Suprapubic skin (tissue), 4 donors: ENCODE measurements around the gene LYST.

Experiments
- CTCF ChIP-seq, 2 donors: fragments of 200-600 bp in 1 of 2; fragments of 450-650 bp in 1 of 2; sonication (generic) in 1 of 2; IDR thresholded peaks; one replicate each; pipeline ENCODE4 v1.5.1; 2016 to 2019; ENCODE audit warnings: antibody characterized with exemption in 2 of 2, mild to moderate bottlenecking in 1 of 2, moderate library complexity in 1 of 2
- EP300 ChIP-seq: sonication (generic); formaldehyde crosslinking; IDR thresholded peaks from one replicate; pipeline ENCODE4 v1.6.1; 2017; ENCODE audit warnings: antibody characterized with exemption
- POLR2A ChIP-seq, 2 donors: fragments of 450-650 bp; IDR thresholded peaks; one replicate each; pipeline ENCODE4 v1.6.1; 2017; ENCODE audit warnings: antibody characterized with exemption in 2 of 2, mild to moderate bottlenecking in 2 of 2, moderate library complexity in 2 of 2
- POLR2AphosphoS5 ChIP-seq, 3 donors: sonication (generic); formaldehyde crosslinking; IDR thresholded peaks; one replicate each; pipeline ENCODE4 v1.6.1; 2017; ENCODE audit warnings: antibody characterized with exemption in 3 of 3

DNA sequence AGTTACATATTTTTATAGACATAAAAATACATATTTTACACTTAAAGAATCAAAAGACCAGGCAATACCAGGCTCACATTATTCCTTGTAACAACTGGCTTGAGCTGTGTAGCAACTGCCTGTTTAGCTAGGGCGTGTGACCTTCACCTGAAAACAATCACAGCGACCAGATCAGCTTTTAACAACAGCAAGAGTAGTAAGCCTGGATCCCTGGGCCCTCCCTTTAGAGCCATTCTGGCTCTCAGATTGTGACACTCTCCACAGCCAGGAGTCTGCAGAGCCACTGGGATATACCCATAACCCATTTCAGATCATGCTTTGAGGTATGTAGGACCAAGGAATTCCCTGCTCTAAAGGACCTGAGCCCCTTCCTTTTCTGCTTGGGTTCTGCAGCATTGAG, 187.7 kb downstream of the LYST start:
- TF ChIP-seq POLR2A (IDR thresholded peaks at IDR 0.05) = no peak
- no peak for TF ChIP-seq CTCF (IDR thresholded peaks at IDR 0.05)
- TF ChIP-seq EP300 = no peak
- TF ChIP-seq POLR2AphosphoS5 (IDR thresholded peaks at IDR 0.05) = no peak
